ENCODE results near the gene ZBTB34. TPM values are rescaled to one million over a fixed set of nuclear protein-coding genes. Genes with fewer than 3 reads are reported as not detected.

ZBTB34 gene
- polyA plus RNA-seq, 1 donor from 2014 or later, result 19.5 TPM

DNA sequence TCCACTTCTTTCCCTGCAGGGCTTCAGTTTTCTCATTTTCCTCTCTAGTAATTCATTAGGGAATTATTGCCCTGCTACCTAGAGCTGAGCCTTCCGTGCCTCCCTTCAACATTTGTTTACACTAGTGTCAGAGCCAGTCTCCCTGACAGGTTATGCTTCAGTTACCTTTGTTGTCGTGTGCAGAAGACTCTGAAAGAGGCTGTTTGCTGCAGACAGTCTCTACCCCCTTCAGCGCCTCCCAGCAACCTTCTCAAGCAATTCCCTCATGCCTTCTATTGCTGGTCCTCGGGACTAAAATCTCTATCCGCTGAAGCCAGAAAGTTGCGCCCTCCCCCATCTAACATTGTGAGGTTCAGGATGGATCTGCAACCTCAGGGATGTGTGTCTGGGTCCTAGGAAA lies 67.0 kb downstream of the ZBTB34 start:
- no peak overlapping the region for H2AFZ ChIP-seq (ENCODE audit: low read depth, low read length)
- H3K36me3 ChIP-seq (ENCODE audit: insufficient read depth, low read length), result no peaks in the 10 kb centered on the region
- no peaks in the 10 kb centered on the region for H3K9me2 ChIP-seq (ENCODE audit: insufficient read depth, low read length)
- no peaks in the 10 kb centered on the region for H3F3A ChIP-seq (ENCODE audit: insufficient read depth, low read length, poor library complexity, severe bottlenecking)
- no peaks in the 10 kb centered on the region for H3K27me3 ChIP-seq (ENCODE audit: insufficient read depth, low read depth, low read length)
- no peaks in the 10 kb centered on the region for H4K20me1 ChIP-seq (ENCODE audit: insufficient read depth)
- H3K4me2 ChIP-seq (ENCODE audit: low read length), result peak overlapping the region; percentile 34
- H3K27ac ChIP-seq (ENCODE audit: low read length), result peak overlapping the region; percentile 58
- peak; percentile 78 for TF ChIP-seq POLR2AphosphoS5 (IDR thresholded peaks at IDR 0.05)
- TF ChIP-seq RAD21 (conservative IDR thresholded peaks at IDR 0.05), result no peak
- no peak for TF ChIP-seq TAF1 (IDR thresholded peaks at IDR 0.05; ENCODE audit: low read depth)
- TF ChIP-seq EZH2 (IDR thresholded peaks at IDR 0.05; ENCODE audit: borderline replicate concordance, insufficient read depth, low read length, poor library complexity, severe bottlenecking), result no peak
- peak; percentile 14 for TF ChIP-seq SMC3 (conservative IDR thresholded peaks at IDR 0.05; ENCODE audit: poor library complexity)
- peak; percentile 77 for TF ChIP-seq EP300 (conservative IDR thresholded peaks at IDR 0.05; ENCODE audit: poor library complexity, severe bottlenecking)
- TF ChIP-seq, protein P1, sequence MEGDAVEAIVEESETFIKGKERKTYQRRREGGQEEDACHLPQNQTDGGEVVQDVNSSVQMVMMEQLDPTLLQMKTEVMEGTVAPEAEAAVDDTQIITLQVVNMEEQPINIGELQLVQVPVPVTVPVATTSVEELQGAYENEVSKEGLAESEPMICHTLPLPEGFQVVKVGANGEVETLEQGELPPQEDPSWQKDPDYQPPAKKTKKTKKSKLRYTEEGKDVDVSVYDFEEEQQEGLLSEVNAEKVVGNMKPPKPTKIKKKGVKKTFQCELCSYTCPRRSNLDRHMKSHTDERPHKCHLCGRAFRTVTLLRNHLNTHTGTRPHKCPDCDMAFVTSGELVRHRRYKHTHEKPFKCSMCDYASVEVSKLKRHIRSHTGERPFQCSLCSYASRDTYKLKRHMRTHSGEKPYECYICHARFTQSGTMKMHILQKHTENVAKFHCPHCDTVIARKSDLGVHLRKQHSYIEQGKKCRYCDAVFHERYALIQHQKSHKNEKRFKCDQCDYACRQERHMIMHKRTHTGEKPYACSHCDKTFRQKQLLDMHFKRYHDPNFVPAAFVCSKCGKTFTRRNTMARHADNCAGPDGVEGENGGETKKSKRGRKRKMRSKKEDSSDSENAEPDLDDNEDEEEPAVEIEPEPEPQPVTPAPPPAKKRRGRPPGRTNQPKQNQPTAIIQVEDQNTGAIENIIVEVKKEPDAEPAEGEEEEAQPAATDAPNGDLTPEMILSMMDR (IDR thresholded peaks at IDR 0.05; ENCODE audit: poor library complexity, severe bottlenecking), result no peak
- TF ChIP-seq, protein P2, sequence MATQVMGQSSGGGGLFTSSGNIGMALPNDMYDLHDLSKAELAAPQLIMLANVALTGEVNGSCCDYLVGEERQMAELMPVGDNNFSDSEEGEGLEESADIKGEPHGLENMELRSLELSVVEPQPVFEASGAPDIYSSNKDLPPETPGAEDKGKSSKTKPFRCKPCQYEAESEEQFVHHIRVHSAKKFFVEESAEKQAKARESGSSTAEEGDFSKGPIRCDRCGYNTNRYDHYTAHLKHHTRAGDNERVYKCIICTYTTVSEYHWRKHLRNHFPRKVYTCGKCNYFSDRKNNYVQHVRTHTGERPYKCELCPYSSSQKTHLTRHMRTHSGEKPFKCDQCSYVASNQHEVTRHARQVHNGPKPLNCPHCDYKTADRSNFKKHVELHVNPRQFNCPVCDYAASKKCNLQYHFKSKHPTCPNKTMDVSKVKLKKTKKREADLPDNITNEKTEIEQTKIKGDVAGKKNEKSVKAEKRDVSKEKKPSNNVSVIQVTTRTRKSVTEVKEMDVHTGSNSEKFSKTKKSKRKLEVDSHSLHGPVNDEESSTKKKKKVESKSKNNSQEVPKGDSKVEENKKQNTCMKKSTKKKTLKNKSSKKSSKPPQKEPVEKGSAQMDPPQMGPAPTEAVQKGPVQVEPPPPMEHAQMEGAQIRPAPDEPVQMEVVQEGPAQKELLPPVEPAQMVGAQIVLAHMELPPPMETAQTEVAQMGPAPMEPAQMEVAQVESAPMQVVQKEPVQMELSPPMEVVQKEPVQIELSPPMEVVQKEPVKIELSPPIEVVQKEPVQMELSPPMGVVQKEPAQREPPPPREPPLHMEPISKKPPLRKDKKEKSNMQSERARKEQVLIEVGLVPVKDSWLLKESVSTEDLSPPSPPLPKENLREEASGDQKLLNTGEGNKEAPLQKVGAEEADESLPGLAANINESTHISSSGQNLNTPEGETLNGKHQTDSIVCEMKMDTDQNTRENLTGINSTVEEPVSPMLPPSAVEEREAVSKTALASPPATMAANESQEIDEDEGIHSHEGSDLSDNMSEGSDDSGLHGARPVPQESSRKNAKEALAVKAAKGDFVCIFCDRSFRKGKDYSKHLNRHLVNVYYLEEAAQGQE (IDR thresholded peaks at IDR 0.05; ENCODE audit: borderline replicate concordance), result peak; percentile 20
- TF ChIP-seq MXI1 (conservative IDR thresholded peaks at IDR 0.05; ENCODE audit: poor library complexity, severe bottlenecking), result no peak
- peak overlapping the region; percentile 52 for H3K4me3 ChIP-seq (ENCODE audit: low read length)
- H3K9me3 ChIP-seq (ENCODE audit: low read length), result no peaks in the 10 kb centered on the region
- H3K79me2 ChIP-seq (replicated peaks; ENCODE audit: insufficient read depth, low read length), result peaks cover 5% of the 10 kb centered on the region
- peak overlapping the region; percentile 15 for H3K9ac ChIP-seq (ENCODE audit: low read length)

DNA sequence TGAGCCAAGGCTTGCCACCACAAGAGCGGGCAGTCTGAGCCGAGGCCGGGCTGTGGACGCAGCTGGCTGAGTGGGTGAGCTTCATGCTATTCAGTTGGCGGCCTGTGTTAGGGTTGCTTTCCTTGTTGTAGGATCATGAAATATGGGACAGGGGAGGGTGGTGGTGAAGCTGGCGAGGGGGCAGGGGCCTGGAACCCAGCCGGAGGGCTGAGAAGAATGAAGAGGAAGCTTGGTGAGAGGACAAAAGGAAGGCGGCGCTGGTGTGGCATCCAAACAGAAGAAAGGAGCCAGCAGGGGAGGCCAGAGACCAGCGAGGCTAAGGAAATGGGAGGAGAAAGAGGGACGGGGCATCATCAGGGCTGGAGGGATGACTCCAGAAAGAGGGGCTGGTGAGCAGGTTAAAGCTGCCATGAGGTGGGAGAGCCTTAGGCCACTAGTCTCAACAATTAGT lies 72.5 kb downstream of the ZBTB34 start:
- Histone ChIP-seq H3K4me2 (ENCODE audit: low read length) (no peak overlapping the region), H2AFZ (ENCODE audit: low read depth, low read length) (no peak overlapping the region), H3K27me3 (ENCODE audit: insufficient read depth, low read depth, low read length) (no peaks in the 10 kb centered on the region), H3K36me3 (ENCODE audit: insufficient read depth, low read length) (no peaks in the 10 kb centered on the region), H3K9ac (ENCODE audit: low read length) (no peak overlapping the region), H3K9me3 (ENCODE audit: low read length) (no peaks in the 10 kb centered on the region), H3K4me3 (ENCODE audit: low read length) (no peak overlapping the region), H3K27ac (ENCODE audit: low read length) (no peak overlapping the region), H3F3A (ENCODE audit: insufficient read depth, low read length, poor library complexity, severe bottlenecking) (no peaks in the 10 kb centered on the region), H4K20me1 (ENCODE audit: insufficient read depth) (no peaks in the 10 kb centered on the region), H3K9me2 (ENCODE audit: insufficient read depth, low read length) (no peaks in the 10 kb centered on the region), H3K79me2 (replicated peaks; ENCODE audit: insufficient read depth, low read length) (peaks cover 5% of the 10 kb centered on the region)
- no peak for TF ChIP-seq MXI1 (conservative IDR thresholded peaks at IDR 0.05; ENCODE audit: poor library complexity, severe bottlenecking)
- no peak for TF ChIP-seq RAD21 (conservative IDR thresholded peaks at IDR 0.05)
- TF ChIP-seq, protein P1 (IDR thresholded peaks at IDR 0.05; ENCODE audit: poor library complexity, severe bottlenecking), result no peak
- no peak for TF ChIP-seq EZH2 (IDR thresholded peaks at IDR 0.05; ENCODE audit: borderline replicate concordance, insufficient read depth, low read length, poor library complexity, severe bottlenecking)
- TF ChIP-seq, protein P2 (IDR thresholded peaks at IDR 0.05; ENCODE audit: borderline replicate concordance), result no peak
- no peak for TF ChIP-seq EP300 (conservative IDR thresholded peaks at IDR 0.05; ENCODE audit: poor library complexity, severe bottlenecking)
- TF ChIP-seq TAF1 (IDR thresholded peaks at IDR 0.05; ENCODE audit: low read depth), result no peak
